ENCODE measurements around the gene EOGT. TPM values are rescaled to one million over a fixed set of nuclear protein-coding genes. Genes with fewer than 3 reads are reported as not detected.

Gene EOGT
- total RNA-seq, 1 experiment from 2014 or later = 21.0 TPM

DNA sequence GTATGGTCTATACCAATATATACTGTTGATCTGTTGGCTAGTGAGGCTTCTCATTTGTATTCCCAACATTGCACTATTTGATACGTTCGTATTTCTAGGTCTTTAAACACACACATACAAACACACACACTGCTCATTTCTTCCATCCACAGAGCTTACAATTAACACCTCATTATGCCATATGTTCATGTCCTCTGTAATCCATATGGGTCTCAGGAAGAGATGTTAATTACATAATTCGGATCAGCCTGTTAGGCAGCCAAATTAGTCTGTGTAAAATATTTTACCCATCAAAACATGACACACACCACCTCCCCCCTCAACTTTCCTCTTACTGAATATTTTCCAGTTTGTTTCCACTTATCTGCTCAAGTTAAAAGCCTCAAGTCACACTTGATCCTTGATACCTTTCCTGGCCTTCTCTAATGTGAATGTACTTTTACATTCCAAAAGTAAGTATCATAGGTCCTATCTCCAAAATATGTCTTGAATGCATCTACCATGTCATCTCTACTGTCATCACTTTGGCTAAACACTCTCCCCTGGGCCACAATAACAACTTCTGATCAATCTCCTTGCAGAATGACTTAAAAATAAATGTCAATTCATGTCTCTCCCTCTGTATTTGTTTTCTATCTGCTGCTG lies 28.2 kb downstream of the EOGT start:
- DNase-seq = no peak
- TF ChIP-seq, protein P1, sequence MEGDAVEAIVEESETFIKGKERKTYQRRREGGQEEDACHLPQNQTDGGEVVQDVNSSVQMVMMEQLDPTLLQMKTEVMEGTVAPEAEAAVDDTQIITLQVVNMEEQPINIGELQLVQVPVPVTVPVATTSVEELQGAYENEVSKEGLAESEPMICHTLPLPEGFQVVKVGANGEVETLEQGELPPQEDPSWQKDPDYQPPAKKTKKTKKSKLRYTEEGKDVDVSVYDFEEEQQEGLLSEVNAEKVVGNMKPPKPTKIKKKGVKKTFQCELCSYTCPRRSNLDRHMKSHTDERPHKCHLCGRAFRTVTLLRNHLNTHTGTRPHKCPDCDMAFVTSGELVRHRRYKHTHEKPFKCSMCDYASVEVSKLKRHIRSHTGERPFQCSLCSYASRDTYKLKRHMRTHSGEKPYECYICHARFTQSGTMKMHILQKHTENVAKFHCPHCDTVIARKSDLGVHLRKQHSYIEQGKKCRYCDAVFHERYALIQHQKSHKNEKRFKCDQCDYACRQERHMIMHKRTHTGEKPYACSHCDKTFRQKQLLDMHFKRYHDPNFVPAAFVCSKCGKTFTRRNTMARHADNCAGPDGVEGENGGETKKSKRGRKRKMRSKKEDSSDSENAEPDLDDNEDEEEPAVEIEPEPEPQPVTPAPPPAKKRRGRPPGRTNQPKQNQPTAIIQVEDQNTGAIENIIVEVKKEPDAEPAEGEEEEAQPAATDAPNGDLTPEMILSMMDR (IDR thresholded peaks at IDR 0.05; ENCODE audit: unreplicated experiment) = no peak
- no peaks in the 10 kb centered on the region for H3K27me3 Mint-ChIP-seq (ENCODE audit: unreplicated experiment)
- no peaks in the 10 kb centered on the region for H3K9me3 Mint-ChIP-seq (ENCODE audit: low read depth, unreplicated experiment)
- H3K36me3 Mint-ChIP-seq (ENCODE audit: insufficient read depth, unreplicated experiment) = peaks cover 5% of the 10 kb centered on the region
- CTCF ChIA-PET = no interaction called here
- BruUV-seq (replicated peaks) = no TSS peak
- intact Hi-C loops (cut with micrococcal nuclease; ENCODE audit: unreplicated experiment) = no loop called here
- no peaks in the 10 kb centered on the region for H3K4me1 Mint-ChIP-seq (ENCODE audit: low read depth, unreplicated experiment)
- H3K27ac Mint-ChIP-seq (ENCODE audit: unreplicated experiment) = no peak overlapping the region
- no peak overlapping the region for H3K4me3 Mint-ChIP-seq (ENCODE audit: low read depth, unreplicated experiment)

DNA sequence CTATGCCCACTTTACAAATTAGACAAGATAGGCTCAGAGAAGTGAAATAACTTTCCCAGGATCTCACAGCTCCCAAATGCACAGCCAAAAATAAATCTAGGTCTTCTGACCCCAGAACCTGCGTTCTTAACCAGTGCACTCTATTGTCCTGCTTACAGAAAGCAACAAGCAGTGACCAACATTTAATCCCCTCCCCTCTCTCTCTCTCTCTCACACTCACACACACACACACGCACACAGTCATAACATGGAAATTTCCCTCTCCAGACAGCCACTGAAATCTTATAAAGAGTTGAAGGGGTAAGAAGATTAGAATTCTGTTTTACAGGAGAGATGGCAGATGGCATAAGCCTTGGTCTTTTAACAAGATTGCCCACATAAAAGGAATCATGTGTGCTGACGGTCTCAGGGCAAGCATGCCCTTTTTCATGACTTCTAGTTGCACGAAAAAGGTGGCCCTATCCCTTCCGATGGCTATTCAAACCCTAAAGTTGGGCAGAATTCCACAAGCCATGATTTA lies 29.4 kb downstream of the EOGT start:
- no peaks in the 10 kb centered on the region for H3K9me3 Mint-ChIP-seq (ENCODE audit: low read depth, unreplicated experiment)
- TF ChIP-seq, protein P1 (IDR thresholded peaks at IDR 0.05; ENCODE audit: unreplicated experiment) = no peak
- no peak for DNase-seq
- no TSS peak for BruUV-seq (replicated peaks)
- CTCF ChIA-PET = no interaction called here
- no peaks in the 10 kb centered on the region for H3K4me1 Mint-ChIP-seq (ENCODE audit: low read depth, unreplicated experiment)
- intact Hi-C loops (cut with micrococcal nuclease; ENCODE audit: unreplicated experiment) = no loop called here
- H3K27ac Mint-ChIP-seq (ENCODE audit: unreplicated experiment) = no peak overlapping the region
- peaks cover 5% of the 10 kb centered on the region for H3K36me3 Mint-ChIP-seq (ENCODE audit: insufficient read depth, unreplicated experiment)
- no peaks in the 10 kb centered on the region for H3K27me3 Mint-ChIP-seq (ENCODE audit: unreplicated experiment)
- H3K4me3 Mint-ChIP-seq (ENCODE audit: low read depth, unreplicated experiment) = no peak overlapping the region

DNA sequence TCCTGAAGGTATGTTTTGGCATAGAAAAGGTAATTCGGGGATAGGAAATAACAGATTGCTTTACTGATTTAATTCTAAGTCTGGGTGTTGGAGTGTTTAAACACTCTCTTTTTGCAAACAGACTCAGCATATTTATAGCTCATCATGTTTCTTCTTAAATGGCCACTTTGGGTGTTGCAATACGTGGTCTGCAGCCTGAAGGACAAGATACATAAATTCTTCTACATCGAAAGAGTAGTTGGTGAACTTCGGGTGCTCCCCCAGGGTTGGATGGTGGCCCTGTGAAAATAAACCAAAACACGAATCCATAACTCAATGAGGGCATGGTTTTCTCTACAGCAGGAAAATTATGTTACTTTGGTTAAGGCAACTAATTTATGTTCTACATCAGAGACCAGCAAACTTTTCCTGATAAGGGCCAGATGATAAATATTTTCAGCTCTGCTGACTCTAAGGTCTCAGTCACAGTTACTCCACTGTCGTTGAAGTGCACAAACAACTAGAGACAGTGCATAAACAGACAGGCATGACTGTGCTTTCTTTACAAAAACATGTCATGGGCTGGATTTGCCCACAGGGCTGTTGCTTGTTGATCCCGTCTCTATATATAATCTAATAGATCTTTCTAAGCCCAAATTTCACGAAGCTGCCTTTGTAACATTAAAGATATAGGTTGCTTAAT lies 35.9 kb downstream of the EOGT start:
- TF ChIP-seq, protein P1 (IDR thresholded peaks at IDR 0.05; ENCODE audit: unreplicated experiment) = no peak
- Mint-ChIP-seq H3K4me3 (ENCODE audit: low read depth, unreplicated experiment) (no peak overlapping the region), H3K4me1 (ENCODE audit: low read depth, unreplicated experiment) (no peaks in the 10 kb centered on the region), H3K9me3 (ENCODE audit: low read depth, unreplicated experiment) (no peaks in the 10 kb centered on the region), H3K27me3 (ENCODE audit: unreplicated experiment) (peaks cover 9% of the 10 kb centered on the region), H3K36me3 (ENCODE audit: insufficient read depth, unreplicated experiment) (no peaks in the 10 kb centered on the region), H3K27ac (ENCODE audit: unreplicated experiment) (no peak overlapping the region)
- no peak for DNase-seq
- no TSS peak for BruUV-seq (replicated peaks)
- intact Hi-C loops (cut with micrococcal nuclease; ENCODE audit: unreplicated experiment) = loop anchor here (10.0 kb wide), 1 partner anchor 1863 kb away; no protein-coding TSS in a partner anchor
- CTCF ChIA-PET = interaction anchor here (0.7 kb wide), 1 partner anchor 70 kb away, joined by 3 read pairs; no protein-coding TSS in a partner anchor

DNA sequence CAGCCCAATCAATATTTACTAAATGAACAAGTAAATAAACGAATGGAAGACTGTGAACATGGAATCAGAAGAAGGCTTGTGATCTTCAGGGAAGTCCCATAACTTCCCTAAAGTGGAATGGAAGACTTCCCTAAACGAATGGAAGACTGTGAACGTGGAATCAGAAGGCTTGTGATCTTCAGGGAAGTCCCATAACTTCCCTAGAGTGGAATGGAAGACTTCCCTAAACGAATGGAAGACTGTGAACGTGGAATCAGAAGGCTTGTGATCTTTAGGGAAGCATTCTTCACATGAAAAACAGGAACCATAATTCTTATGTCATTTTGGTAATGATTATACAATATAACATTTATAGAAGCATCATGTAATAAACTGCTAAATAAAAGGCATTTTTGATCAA lies 38.8 kb downstream of the EOGT start:
- intact Hi-C loops (cut with micrococcal nuclease; ENCODE audit: unreplicated experiment) = loop anchor here (5.0 to 10.0 kb wide), 2 partner anchors 97 to 1860 kb away; no protein-coding TSS in a partner anchor
- TF ChIP-seq, protein P1 (IDR thresholded peaks at IDR 0.05; ENCODE audit: unreplicated experiment) = no peak
- H3K4me1 Mint-ChIP-seq (ENCODE audit: low read depth, unreplicated experiment) = no peaks in the 10 kb centered on the region
- H3K9me3 Mint-ChIP-seq (ENCODE audit: low read depth, unreplicated experiment) = no peaks in the 10 kb centered on the region
- DNase-seq = no peak
- no peak overlapping the region for H3K4me3 Mint-ChIP-seq (ENCODE audit: low read depth, unreplicated experiment)
- no peak overlapping the region for H3K27ac Mint-ChIP-seq (ENCODE audit: unreplicated experiment)
- H3K36me3 Mint-ChIP-seq (ENCODE audit: insufficient read depth, unreplicated experiment) = no peaks in the 10 kb centered on the region
- BruUV-seq (replicated peaks) = no TSS peak
- H3K27me3 Mint-ChIP-seq (ENCODE audit: unreplicated experiment) = peaks cover 24% of the 10 kb centered on the region
- CTCF ChIA-PET = interaction anchor here (0.6 kb wide), 1 partner anchor 28 kb away, joined by 4 read pairs; no protein-coding TSS in a partner anchor
